Thymus (tissue), 11 donors: ENCODE measurements around the gene ASPN. TPM values are rescaled to one million over a fixed set of nuclear protein-coding genes. Genes with fewer than 3 reads are reported as not detected.

Experiments
- DNase-seq, 9 donors: peaks; one replicate each; pipeline ENCODE4 v3.0.0-alpha.2; 2013; ENCODE audit warnings: low spot score in 9 of 9, low read depth in 6 of 9, missing footprints in 1 of 9
- H3K27ac ChIP-seq, 2 donors: one replicate each; pipeline ENCODE4 v1.5.1; 2013; ENCODE audit warnings: control low read depth in 1 of 2, low read depth in 1 of 2, low read length in 1 of 2, mild to moderate bottlenecking in 1 of 2, moderate library complexity in 1 of 2
- H3K27me3 ChIP-seq, 2 donors: one replicate each; pipeline ENCODE4 v1.5.1; 2013; ENCODE audit warnings: low read length in 1 of 2; ENCODE audit not compliant: control insufficient read depth in 2 of 2, insufficient read depth in 1 of 2
- H3K36me3 ChIP-seq, 2 donors: one replicate each; pipeline ENCODE4 v1.5.1; 2013; ENCODE audit warnings: low read length in 1 of 2, mild to moderate bottlenecking in 1 of 2, moderate library complexity in 1 of 2; ENCODE audit not compliant: control insufficient read depth in 2 of 2, insufficient read depth in 2 of 2
- H3K4me1 ChIP-seq, 2 donors: one replicate each; pipeline ENCODE4 v1.5.1; 2013; ENCODE audit warnings: low read length in 2 of 2; ENCODE audit not compliant: control insufficient read depth in 2 of 2, insufficient read depth in 2 of 2
- H3K4me3 ChIP-seq, 2 donors: one replicate each; pipeline ENCODE4 v1.5.1; 2013; ENCODE audit warnings: low read length in 2 of 2, control low read depth in 1 of 2, mild to moderate bottlenecking in 1 of 2
- H3K9me3 ChIP-seq, 2 donors: one replicate each; pipeline ENCODE4 v1.5.1; 2013; ENCODE audit warnings: low read length in 1 of 2, mild to moderate bottlenecking in 1 of 2; ENCODE audit not compliant: control insufficient read depth in 2 of 2, insufficient read depth in 1 of 2
- WGBS: extraction: QIAGEN DNeasy Blood & Tissue Kit; methylation state at CpG from one replicate; pipeline ENCODE4 v1.1.7; 2013; 5-methylcytosine and 5-hydroxymethylcytosine counted together
- polyA plus RNA-seq: library from polyadenylated mRNA; stranded (reverse); fragments of 200-250 nt; gene quantifications from one replicate; pipeline ENCODE4 v1.2.3, GENCODE V29; 2013
- total RNA-seq: library from RNA; stranded (reverse); fragments of 120-200 nt; gene quantifications from one replicate; pipeline ENCODE4 v1.2.4, GENCODE V29; 2013
- donor health status: healthy.

Gene ASPN
- total and polyA plus RNA-seq, 2 donors, result 3.9 to 9.8 TPM

GRCh38 chr9:92522983-92523970 is 41.0 kb upstream of the ASPN start:
- Histone ChIP-seq H3K27ac (no peak overlapping the region), H3K4me1 (no peaks in the 10 kb centered on the region), H3K27me3 (no peaks in the 10 kb centered on the region), H3K9me3 (no peaks in the 10 kb centered on the region), H3K36me3 (no peaks in the 10 kb centered on the region), H3K4me3 (no peak overlapping the region)
- WGBS, result 99% methylated on average over 10 of the region's 10 CpGs
- no peak for DNase-seq

- WGBS, result over 99% methylated on average over 2 of the region's 2 CpGs
- H3K27me3 ChIP-seq, result no peaks in the 10 kb centered on the region
- no peak overlapping the region for H3K4me3 ChIP-seq
- no peak for DNase-seq
- no peak overlapping the region for H3K27ac ChIP-seq
- H3K36me3 ChIP-seq, result no peaks in the 10 kb centered on the region
- H3K4me1 ChIP-seq, result no peaks in the 10 kb centered on the region
- no peaks in the 10 kb centered on the region for H3K9me3 ChIP-seq
These were observed 38.5 kb upstream of the ASPN start for GRCh38 chr9:92520837-92521236.

GRCh38 chr9:92518199-92518598 is 35.9 kb upstream of the ASPN start:
- H3K36me3 ChIP-seq, result no peaks in the 10 kb centered on the region
- 97% methylated on average over 4 of the region's 4 CpGs for WGBS
- H3K27ac ChIP-seq, result no peak overlapping the region
- H3K27me3 ChIP-seq, result no peaks in the 10 kb centered on the region
- no peaks in the 10 kb centered on the region for H3K9me3 ChIP-seq
- DNase-seq, result no peak
- no peak overlapping the region for H3K4me3 ChIP-seq
- H3K4me1 ChIP-seq, result no peaks in the 10 kb centered on the region

- Histone ChIP-seq H3K27ac (no peak overlapping the region), H3K9me3 (no peaks in the 10 kb centered on the region), H3K4me3 (no peak overlapping the region), H3K36me3 (no peaks in the 10 kb centered on the region), H3K27me3 (no peaks in the 10 kb centered on the region), H3K4me1 (no peaks in the 10 kb centered on the region)
- no peak for DNase-seq
- WGBS, result 97% methylated on average over 3 of the region's 3 CpGs
These were observed 34.7 kb upstream of the ASPN start for GRCh38 chr9:92517046-92517445.

- H3K27ac ChIP-seq, result no peak overlapping the region
- no peak for DNase-seq
- H3K36me3 ChIP-seq, result no peaks in the 10 kb centered on the region
- H3K4me1 ChIP-seq, result no peaks in the 10 kb centered on the region
- H3K9me3 ChIP-seq, result no peaks in the 10 kb centered on the region
- H3K4me3 ChIP-seq, result no peak overlapping the region
- WGBS, result 99% methylated on average over 1 of the region's 1 CpG
- no peaks in the 10 kb centered on the region for H3K27me3 ChIP-seq
These were observed 34.2 kb upstream of the ASPN start for GRCh38 chr9:92516521-92516920.

- DNase-seq, result no peak
- no peak overlapping the region for H3K4me3 ChIP-seq
- no peaks in the 10 kb centered on the region for H3K36me3 ChIP-seq
- 98% methylated on average over 10 of the region's 10 CpGs for WGBS
- no peak overlapping the region for H3K27ac ChIP-seq
- no peaks in the 10 kb centered on the region for H3K9me3 ChIP-seq
- H3K4me1 ChIP-seq, result no peaks in the 10 kb centered on the region
- H3K27me3 ChIP-seq, result no peaks in the 10 kb centered on the region
These were observed 32.3 kb upstream of the ASPN start for GRCh38 chr9:92514635-92515034.

- Histone ChIP-seq H3K4me3 (no peak overlapping the region), H3K27ac (no peak overlapping the region), H3K27me3 (no peaks in the 10 kb centered on the region), H3K4me1 (no peaks in the 10 kb centered on the region), H3K9me3 (no peaks in the 10 kb centered on the region), H3K36me3 (no peaks in the 10 kb centered on the region)
- WGBS, result 97% methylated on average over 3 of the region's 3 CpGs
- DNase-seq, result no peak
These were observed 31.0 kb upstream of the ASPN start for GRCh38 chr9:92513349-92513748.

GRCh38 chr9:92512622-92513021 is 30.3 kb upstream of the ASPN start:
- Histone ChIP-seq H3K4me3 (no peak overlapping the region), H3K27me3 (no peaks in the 10 kb centered on the region), H3K27ac (no peak overlapping the region), H3K9me3 (no peaks in the 10 kb centered on the region), H3K4me1 (peaks cover 0 to 2% of the 10 kb centered on the region in 2 donors), H3K36me3 (no peaks in the 10 kb centered on the region)
- WGBS, result 79% methylated on average over 3 of the region's 3 CpGs
- DNase-seq, result no peak

- Histone ChIP-seq H3K4me3 (no peak overlapping the region), H3K27ac (no peak overlapping the region), H3K27me3 (no peaks in the 10 kb centered on the region), H3K4me1 (peaks cover 0 to 2% of the 10 kb centered on the region in 2 donors), H3K9me3 (no peaks in the 10 kb centered on the region), H3K36me3 (no peaks in the 10 kb centered on the region)
- DNase-seq, result no peak
These were observed 28.4 kb upstream of the ASPN start for GRCh38 chr9:92510747-92511146.
